HG03432 (cell line): ENCODE measurements around the gene AQP12B.
A peak's percentile ranks its signal among the peaks of the same experiment; 100 is the strongest.
"Not testable (repeated sequence)": the region's sequence is repeated elsewhere in the genome, so short reads cannot be mapped to it uniquely, and the experiment has no call there.

Experiments used
- ATAC-seq: cut with Tn5 transposase; IDR thresholded peaks from one replicate; pipeline ENCODE4 v1.9.1; 2021; ENCODE audit warnings: mild to moderate bottlenecking, moderate library complexity; ENCODE audit not compliant: unreplicated experiment

Gene AQP12B

DNA sequence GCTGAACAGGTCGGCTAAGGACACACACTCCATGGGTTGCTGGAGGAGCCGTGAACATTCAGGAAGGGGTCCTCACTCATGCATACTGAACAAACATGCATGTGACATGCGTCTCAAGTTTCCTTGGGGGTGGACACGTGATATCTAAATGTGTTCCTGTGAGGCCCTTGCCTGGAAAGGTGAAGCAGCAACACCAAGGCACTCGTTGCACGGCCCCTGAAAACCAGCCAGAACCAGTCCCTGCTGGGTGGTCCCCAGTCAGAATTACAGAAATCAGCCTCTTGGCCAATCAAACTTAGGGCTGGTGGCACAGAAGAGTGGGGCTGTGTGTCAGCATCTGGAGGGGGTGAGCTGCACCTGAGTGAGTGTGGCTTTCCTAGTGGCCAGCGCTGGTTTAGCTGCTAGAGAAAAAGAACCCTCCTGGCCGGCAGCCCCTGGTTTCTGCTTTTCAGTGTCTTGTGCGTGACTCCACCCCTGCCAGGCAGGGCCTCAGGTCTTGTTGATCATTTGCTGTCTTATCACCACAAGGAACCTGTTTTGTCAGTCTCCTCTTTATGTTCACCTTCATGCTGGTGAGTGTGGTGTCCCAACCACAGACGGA lies 3.2 kb upstream of the AQP12B start:
- no peak for ATAC-seq

DNA sequence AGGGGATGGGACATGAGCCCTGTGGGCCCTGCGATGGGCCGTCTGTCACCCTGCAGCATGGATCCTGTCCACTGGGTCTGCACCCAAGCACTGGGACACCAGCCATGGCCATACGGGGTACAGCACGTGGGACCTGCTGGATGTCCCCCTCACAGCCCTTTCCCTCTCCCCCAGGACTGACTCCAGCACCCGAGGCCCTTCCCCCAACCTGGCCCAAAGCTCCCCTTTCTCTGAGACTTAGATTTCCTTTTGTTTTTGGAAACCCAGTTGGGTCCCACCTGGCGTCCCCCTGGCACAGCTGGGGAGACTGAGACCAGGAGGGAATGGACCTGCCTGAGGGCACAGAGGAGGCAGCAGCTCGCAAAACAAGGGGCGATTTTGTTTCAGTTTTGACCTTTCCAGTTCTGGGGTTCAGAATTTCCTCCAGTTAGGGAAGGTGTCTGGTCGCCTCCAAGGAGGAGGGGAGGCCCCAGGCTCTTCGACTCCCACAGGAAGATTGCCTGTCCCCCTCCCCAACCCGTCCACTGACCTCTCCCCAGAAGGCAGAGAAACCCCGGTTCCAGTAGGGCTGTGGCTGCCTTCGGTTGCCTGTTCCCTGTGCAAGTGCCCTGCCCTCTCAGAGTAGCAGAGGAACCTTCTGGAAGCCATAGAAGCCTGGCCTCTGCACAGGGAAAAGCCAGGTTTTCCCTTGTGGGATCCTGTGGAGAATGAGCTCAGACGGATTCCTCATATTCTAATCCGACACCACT lies 1.5 kb upstream of the AQP12B start:
- ATAC-seq: not testable (repeated sequence)

DNA sequence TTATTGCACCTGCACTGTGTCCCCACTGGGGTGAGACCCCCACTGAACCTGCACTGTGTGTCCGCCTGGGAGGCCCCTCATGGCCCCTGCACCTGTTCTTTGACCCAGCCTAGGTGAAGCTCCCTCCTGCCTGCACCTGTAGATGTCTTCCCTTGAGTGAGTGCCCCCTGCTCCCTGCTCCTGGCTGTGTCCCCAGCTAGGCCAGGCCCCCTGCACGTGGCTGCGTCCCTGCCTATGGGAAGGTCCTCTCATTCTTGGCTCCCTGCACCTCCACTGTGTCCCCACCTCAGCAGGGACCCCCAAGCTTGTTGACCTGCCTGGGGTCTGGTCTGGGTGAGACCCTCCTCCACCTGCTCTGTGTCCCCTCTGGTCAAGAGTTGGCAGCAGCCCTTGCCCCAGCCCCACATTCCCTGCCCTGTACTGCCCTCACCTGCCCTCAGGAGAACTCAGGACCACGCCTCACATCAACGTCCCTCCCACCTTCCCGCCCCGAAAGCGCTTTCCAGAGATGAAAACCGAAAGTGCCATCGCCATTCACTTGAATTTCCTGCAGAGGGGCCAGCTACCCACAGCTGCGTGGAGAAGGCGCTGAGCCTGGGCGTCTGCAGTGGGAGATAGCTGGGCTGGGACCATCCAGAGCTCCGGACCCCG lies 769 bp upstream of the AQP12B start:
- ATAC-seq: not testable (repeated sequence)

DNA sequence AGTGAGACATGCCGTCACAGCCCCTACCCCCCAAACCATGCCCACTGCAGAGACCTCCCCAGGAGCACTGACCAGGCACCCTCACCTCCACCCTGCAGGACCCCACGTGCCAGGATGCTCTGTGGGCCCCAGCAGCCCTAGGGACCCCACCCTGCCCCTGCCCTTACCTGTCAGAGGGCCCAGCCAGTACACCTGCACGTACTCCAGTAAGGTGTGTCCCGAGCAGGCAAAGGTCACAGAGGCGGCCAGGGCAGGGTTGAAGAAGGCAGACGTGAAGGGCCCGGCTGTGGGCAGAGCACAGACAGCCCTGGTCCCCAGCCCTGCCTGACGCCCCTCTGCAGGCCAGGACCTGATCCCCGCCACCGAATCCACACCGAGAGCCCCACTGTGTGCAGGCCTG lies 2.5 kb downstream of the AQP12B start:
- ATAC-seq: not testable (repeated sequence)

DNA sequence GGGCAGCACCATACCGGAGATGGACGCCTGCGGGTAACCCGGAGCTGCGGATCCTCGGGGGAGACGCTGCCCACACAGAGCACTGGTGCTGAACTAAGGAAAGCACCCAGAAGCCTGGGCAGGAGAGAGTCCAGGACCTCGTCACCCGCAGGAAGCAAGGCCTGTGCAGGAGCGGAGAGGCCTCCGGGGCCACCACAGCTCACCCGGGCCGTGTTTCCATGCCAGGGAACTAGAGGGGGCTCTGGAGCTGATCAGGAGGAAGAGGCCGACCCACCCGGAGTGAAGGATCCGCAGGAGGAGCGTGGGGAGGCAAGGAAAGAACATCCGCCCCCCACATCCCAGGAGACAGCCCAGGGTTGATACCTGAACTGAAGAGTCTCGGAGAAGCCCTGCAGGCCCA lies 3.8 kb downstream of the AQP12B start:
- not testable (repeated sequence) for ATAC-seq

DNA sequence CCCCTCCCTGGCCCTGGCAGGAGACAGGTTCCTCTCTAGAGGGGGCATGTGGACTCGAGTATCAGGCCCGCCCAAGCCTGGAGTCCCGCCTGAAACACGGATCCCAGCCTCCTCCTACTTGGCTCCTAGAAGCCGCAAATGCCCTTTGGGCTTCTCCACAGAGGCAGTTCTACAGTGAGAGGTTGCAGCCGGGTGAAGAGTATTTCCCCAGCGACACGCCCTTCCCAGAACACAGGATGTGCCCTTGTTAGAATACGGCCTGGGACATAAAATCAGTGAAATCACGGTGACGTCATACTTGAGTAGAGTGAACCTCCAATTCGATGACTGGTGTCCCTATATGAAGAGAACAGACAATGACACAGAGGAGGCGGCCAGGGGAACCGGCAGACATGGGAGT lies 4.6 kb downstream of the AQP12B start:
- not testable (repeated sequence) for ATAC-seq

DNA sequence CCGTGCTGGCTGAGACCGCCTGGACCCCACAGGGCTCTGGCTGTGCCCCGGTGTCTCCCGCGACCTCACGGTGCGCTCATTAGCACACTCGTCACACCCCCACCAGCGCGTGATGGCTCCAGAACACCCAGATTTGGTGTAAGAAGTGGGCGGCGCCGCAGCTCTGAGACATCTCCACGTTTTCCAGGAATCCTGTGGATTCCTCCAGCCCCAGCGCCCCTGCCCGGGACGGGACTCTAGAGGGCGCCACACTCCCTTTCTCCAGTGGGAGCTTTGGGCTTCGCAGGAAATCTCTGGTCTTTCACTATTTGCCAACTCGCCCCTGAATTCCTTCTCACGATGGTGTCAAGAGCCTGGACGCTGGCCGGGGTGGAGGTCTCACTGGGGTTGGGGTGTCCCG lies 7.3 kb downstream of the AQP12B start:
- not testable (repeated sequence) for ATAC-seq

DNA sequence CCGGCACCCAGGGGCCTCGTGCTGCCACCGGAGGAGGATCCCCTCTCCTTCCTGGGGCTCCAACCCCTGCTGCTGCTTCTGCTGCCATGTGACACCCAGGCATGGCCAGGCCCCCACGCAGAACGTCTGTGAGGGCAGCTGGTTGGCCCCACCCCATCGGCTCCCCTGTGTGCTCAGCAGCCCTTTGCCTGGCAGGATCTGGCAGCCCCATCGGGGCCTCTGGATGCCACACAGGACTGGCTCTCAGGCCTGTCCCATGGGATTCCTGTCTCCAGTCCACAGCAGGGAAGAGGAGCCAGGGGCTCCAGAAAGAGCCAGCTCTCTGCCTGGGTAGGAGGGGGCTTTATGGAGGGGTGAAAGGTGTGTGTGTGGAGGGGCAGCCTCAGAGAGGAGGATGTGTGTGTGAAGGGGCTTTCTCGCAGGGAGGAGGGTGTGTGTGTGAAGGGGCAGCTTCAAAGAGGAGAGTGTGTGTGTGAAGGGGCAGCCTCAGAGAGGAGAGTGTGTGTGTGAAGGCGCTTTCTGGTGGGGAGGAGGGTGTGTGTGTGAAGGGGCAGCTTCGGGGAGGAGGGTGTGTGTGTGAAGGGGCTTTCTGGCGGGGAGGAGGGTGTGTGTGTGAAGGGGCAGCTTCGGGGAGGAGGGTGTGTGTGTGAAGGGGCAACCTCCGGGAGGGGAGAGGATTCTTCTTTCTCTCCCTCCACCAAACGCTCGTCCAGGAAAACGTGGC lies 8.1 kb downstream of the AQP12B start:
- ATAC-seq: not testable (repeated sequence)

DNA sequence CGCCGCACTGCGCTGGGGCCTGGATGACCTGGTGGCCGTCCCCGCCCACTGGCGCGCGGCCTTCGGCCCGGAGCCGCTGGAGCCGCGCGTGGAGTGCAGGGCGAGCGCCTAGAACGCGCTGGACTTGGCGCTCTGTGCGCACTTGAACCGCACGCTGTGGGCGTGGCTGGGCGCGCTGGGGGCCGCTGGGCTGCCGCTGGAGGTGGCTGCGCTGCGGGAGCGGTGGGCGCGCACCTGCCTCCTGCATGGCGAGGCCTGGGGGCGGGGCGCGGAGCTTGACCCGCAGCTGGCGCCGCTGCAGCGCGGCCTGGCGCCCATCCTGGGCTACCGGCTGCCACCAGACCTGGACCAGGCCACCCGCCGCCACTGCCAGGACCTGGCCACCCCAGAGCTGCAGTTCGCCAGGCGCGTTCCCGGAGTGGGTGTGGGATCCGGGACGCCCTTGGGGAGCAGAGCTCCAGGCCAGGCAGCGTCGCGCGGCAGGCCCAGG lies 9.9 kb downstream of the AQP12B start:
- ATAC-seq: no peak

DNA sequence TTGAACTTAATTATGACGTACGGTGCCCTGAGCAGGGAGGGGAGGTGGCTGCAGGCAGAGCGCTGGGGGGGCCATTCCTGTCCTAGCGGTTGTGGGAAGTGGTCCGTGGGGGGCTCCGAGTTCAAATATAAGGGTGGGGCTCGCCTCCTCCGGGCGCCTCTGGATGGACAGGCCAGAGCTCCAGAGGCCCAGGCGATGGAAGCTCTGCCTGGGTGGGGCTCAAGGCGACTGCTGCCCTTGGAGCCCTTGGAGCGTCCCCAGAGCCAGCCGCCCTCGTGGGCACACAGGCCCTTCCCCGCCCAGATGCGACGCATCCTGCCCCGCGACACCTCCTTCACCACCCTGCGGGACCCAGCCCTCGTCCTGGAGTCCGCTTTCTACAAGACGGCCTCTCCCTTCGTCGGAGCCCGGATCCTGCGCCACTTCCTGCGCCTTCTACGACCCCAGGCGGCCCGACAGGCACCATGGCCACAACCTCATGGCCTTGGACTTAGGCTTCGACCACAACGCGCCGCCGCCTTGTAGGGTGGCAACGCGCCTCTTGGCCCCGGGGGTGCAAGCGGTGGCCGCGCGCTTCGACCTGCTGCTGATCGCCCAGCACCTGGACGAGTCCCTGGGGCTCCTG lies 10.5 kb downstream of the AQP12B start:
- no peak for ATAC-seq

DNA sequence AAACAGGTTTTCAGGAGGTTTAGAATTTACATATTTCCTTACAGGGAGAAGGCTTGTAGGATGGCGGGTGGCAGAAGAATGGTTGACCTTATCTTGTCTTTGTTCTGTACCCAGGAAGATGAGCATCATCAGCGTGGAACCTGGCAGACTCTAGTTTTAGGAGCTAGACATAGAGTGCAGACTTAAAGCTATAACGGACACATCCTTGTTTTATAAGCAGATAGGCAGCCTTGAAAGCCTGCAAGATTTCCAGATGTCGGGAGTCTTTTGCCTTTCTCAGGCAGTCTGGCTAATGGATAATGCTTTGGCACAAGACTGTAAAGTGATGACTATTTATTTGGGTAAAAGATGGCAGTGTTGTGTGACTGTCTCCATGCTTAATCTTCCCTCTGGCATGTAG lies 11.7 kb downstream of the AQP12B start:
- ATAC-seq: no peak

DNA sequence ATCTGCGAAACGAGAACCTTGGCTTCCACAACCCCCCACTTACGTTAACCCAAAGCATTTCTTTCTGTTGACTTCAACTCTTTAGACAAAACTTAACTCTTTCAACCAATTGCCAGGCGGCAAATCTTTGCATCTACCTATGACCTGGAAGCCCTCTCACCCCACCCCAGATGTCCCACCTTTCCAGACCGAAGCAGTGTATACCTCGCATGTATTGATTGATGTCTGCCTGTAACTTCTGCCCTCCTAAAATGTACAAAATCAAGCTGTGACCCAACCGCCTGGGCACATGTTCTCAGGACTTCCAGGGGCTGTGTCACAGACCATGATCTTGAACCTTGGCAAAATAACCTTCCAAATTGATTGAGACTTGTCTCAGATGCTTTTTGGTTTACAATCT lies 12.3 kb downstream of the AQP12B start:
- no peak for ATAC-seq

DNA sequence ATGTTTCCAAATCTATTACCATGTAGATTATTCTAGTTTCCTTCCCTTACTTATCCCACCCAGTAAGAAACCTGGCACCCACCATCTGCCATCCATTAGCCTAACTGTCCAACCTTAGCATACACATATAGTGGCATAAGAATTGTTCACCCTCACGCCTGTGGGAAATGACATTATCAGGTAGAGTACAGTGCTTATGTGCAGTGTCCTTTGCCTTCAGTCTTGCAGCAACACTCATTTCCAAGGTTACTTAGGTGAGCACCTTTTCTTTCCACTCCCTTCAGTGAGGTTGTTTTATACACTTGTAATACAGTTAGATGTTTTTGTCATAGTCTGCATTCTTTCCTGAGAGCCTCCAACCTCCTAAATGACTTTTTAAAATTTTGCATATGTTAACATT lies 18.1 kb downstream of the AQP12B start:
- ATAC-seq: no peak

DNA sequence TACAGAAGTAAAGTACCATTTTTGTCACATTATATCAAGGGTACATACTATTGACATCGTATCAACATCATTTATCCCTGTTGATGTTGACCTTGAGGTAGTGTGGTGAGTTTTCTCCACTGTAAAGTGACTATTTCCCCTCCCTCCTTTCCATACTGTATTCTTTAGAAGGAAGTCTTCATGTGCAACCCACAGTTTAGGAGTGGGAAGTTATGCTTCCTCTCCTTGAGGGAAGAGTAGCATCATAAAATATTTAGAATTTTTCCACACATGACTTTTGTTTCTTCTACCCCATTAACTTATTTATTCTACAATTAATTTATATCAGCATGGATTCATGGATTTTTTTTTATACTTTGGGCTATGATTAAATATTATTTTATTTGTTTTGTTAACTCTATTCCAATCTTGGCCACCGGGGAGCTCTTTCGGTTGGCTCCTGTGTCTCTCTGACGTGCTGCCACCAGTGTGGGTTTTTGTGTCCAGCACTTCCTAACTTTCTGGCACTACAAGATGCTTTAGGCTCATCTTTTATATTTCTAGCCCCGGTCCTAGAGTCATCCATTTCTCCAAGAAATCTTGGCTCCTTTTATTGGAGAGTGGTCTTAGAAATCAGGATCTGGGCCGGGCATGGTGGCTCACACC lies 19.0 kb downstream of the AQP12B start:
- ATAC-seq: no peak

DNA sequence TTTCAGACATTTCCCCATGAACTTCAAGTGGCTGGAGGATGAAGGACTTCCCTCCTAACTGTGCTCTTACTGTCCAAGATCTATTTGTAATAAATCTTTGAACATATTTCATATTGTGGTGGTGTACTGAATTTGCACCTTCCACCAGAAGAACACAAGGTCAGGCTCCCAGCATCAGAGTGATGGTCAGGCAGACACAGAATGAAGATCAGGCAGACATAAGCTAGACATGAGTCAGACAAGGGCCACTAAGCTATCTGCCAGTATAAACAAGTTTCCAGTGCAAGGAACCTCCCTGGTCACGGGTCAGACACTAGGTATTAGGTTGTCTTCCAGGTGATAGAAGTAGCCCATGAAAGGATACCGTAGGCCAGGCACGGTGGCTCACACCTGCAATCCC lies 20.0 kb downstream of the AQP12B start:
- ATAC-seq: no peak

DNA sequence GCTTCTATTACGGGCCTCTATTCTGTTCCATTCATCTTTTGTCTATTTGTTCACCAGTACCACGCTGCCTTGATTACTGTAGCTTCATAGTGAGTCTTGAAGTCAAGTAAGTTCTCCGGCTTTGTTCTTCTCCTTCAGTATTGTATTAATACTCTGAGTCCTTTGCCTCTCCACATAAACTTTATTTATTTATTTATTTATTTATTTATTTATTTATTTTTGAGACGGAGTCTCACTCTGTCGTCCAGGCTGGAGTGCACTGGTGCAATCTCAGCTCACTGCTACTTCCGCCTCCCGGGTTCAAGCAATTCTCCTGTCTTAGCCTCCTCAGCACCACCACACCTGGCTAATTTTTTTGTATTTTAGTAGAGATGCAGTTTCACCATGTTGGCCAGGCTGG lies 22.8 kb downstream of the AQP12B start:
- ATAC-seq: not testable (repeated sequence)

DNA sequence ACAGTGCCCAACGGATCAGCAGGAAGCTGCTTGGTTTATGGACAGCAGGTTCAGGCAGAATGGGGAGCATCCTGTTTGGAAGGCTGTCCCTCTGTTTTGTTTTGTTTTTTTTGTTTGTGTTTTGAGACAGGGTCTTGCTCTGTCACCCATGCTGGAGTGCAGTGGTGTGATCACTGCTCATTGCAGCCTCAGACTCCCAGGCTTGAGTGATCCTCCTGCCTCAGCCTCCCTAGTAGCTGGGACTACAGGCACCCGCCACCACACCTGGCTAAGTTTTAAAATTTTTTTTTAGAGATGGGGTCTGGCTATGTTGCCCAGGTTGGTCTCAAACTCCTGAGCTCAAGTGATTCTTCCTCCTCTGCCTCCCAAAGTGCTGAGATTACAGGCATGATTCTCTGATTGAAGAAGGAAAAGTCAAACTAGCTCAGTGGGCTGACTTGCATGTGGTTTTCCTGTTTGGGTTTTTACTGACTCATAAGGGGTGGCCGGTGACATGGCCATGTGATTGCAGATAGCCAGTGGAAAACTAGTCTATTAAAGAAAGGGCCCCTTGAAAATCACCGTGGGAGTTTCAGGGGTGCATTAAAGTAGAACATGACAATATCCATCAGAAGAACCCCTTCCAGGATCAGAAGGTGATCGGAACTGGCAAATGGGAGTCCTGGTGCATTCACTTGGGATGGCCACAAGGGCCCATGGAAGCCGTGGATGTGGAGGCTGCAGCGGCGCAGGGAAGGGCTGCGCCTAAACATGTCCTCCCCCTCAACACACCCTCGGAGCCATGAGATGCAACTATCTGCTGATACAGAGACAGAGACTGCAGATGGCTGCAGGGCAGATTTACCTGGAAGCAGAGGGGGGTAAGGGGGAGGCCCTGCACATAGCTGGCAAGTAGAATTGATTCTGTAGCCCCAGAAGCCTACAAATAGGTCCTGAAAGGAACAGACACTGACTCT lies 26.5 kb downstream of the AQP12B start:
- peak; percentile 70 for ATAC-seq

DNA sequence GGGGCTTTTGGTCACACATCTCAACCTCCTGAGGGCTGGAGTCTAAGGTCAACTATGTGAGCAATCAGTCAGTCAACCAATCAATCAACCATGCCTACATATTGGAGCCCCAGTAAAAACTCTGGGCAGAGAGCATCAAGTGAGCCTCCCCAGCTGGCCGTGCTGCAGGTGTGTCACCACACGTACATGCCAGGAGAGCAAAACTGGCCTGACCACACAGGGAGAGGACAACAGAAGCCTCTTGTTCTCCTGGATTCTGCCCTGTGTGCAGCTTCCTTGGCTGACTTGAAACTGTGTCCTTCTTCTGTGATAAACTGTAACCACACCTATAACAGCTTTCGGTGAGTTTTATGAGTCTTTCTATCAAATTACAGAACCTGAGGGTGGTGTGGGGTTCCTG lies 31.5 kb downstream of the AQP12B start:
- ATAC-seq: no peak

DNA sequence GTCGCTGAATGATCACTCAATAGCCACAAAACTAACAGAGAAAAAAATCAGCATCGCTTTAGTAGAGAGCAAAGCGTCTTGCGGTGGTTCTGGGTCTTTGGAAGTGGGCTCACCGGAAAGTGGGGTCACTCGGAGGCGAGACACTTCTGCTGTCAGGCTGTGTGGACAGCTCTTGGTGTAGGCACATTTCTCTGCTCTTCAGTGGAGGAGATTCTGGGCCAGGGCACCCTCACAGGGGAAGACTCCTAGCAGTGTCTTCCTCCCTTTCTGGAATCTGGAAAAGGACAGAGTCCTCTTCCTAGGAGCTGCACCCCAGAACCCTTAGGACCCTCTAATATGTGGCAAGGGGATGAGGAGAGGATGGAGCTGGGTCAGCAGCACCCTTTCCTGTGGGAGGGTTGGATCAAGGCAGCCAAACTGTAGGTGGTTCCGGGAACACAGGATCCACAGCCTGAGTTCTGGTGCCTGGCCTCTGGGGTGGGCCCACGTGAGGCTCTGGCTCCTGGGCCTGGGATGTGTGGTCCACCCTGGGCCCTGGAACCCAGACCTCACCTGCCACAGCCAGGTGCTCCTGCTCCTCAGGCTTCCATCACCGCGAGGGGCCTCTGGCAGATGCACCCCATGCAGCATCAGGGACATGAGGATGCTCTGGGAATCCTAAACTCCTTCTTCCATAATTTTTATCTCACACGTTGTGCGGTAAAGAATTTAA lies 32.3 kb downstream of the AQP12B start:
- no peak for ATAC-seq
